GM23338 (cell line): ENCODE measurements around the gene HIVEP3. TPM values are rescaled to one million over a fixed set of nuclear protein-coding genes. Genes with fewer than 3 reads are reported as not detected.

Source experiments
- ATAC-seq: fragments of 200-7000 bp; cut with Tn5 transposase; 3 replicates; pipeline ENCODE4 v1.9.1; 2020
- DNase-seq: peaks from one replicate; pipeline ENCODE4 v3.0.0-alpha.2; 2015; ENCODE audit warnings: low spot score
- H2AFZ ChIP-seq: fragments of 200-600 bp; sonication (generic); 2 replicates; pipeline ENCODE4 v1.8.0; 2016; ENCODE audit warnings: antibody characterized with exemption, mild to moderate bottlenecking, moderate library complexity
- H3F3A ChIP-seq: fragments of 200-600 bp; sonication (generic); replicated peaks from 2 replicates; pipeline ENCODE4 v1.8.0; 2017; ENCODE audit warnings: antibody characterized with exemption, mixed run types, low read depth
- H3K27ac ChIP-seq: fragments of 200-600 bp; sonication (generic); 2 replicates; pipeline ENCODE4 v1.6.1; 2016; ENCODE audit warnings: low read depth
- H3K27me3 ChIP-seq: fragments of 200-600 bp; sonication (generic); 2 replicates; pipeline ENCODE4 v1.8.0; 2016; ENCODE audit warnings: mild to moderate bottlenecking, mixed run types, moderate library complexity; ENCODE audit not compliant: insufficient read depth
- H3K36me3 ChIP-seq: fragments of 200-600 bp; sonication (generic); 2 replicates; pipeline ENCODE4 v1.8.0; 2016; ENCODE audit warnings: mild to moderate bottlenecking; ENCODE audit not compliant: insufficient read depth
- H3K4me1 ChIP-seq: fragments of 200-600 bp; sonication (generic); 2 replicates; pipeline ENCODE4 v1.8.0; 2016; ENCODE audit warnings: mild to moderate bottlenecking, moderate library complexity; ENCODE audit not compliant: insufficient read depth
- H3K4me2 ChIP-seq: fragments of 200-600 bp; sonication (generic); 2 replicates; pipeline ENCODE4 v1.7.1; 2017; ENCODE audit warnings: mixed run types
- H3K4me3 ChIP-seq: fragments of 200-600 bp; sonication (generic); 2 replicates; pipeline ENCODE4 v1.6.1; 2016; ENCODE audit warnings: mixed run types
- H3K79me2 ChIP-seq: fragments of 200-600 bp; sonication (generic); replicated peaks from 2 replicates; pipeline ENCODE4 v1.8.0; 2017; ENCODE audit warnings: mild to moderate bottlenecking; ENCODE audit not compliant: insufficient read depth
- H3K9me2 ChIP-seq: fragments of 200-600 bp; sonication (generic); 2 replicates; pipeline ENCODE4 v1.8.0; 2017; ENCODE audit not compliant: insufficient read depth
- H4K20me1 ChIP-seq: fragments of 200-600 bp; sonication (generic); replicated peaks from 2 replicates; pipeline ENCODE4 v1.8.0; 2017; ENCODE audit warnings: mild to moderate bottlenecking; ENCODE audit not compliant: insufficient read depth
- H3K27ac Mint-ChIP-seq: 2 replicates; pipeline ENCODE4 v1.8.0; 2020; ENCODE audit warnings: inconsistent platforms, mild to moderate bottlenecking, moderate library complexity, mixed read lengths
- H3K27me3 Mint-ChIP-seq: 3 replicates; pipeline ENCODE4 v1.8.0; 2022; ENCODE audit warnings: low read depth, mild to moderate bottlenecking, moderate library complexity, mixed read lengths, inconsistent platforms; ENCODE audit not compliant: insufficient read depth, poor library complexity
- H3K36me3 Mint-ChIP-seq: 3 replicates; pipeline ENCODE4 v1.8.0; 2021; ENCODE audit warnings: low read depth, mild to moderate bottlenecking, inconsistent platforms, moderate library complexity, mixed read lengths
- H3K4me1 Mint-ChIP-seq: 3 replicates; pipeline ENCODE4 v1.8.0; 2020; ENCODE audit warnings: mild to moderate bottlenecking, inconsistent platforms, mixed read lengths
- H3K4me3 Mint-ChIP-seq: 3 replicates; pipeline ENCODE4 v1.8.0; 2021; ENCODE audit warnings: moderate library complexity, mild to moderate bottlenecking, inconsistent platforms, mixed read lengths
- H3K9me3 Mint-ChIP-seq: 3 replicates; pipeline ENCODE4 v1.8.0; 2020; ENCODE audit warnings: moderate library complexity, mild to moderate bottlenecking, inconsistent platforms, mixed read lengths
- CREB1 ChIP-seq: fragments of 250-450 bp; sonication (Bioruptor Pico); IDR thresholded peaks from 2 replicates; pipeline ENCODE4 v1.5.0; 2020; ENCODE audit warnings: low read depth, mild to moderate bottlenecking, moderate library complexity
- EZH2 ChIP-seq: fragments of 200-600 bp; sonication (generic); IDR thresholded peaks from one replicate; pipeline ENCODE4 v1.8.0; 2017; ENCODE audit warnings: antibody characterized with exemption, mild to moderate bottlenecking, low read depth; ENCODE audit not compliant: unreplicated experiment
- EZH2phosphoT487 ChIP-seq: fragments of 200-600 bp; sonication (generic); IDR thresholded peaks from one replicate; pipeline ENCODE4 v1.8.1; 2018; ENCODE audit warnings: antibody characterized with exemption; ENCODE audit not compliant: unreplicated experiment
- JUNB ChIP-seq: IDR thresholded peaks from one replicate; pipeline ENCODE4 v1.6.1; 2016; ENCODE audit warnings: antibody characterized with exemption; ENCODE audit not compliant: unreplicated experiment
- NANOG ChIP-seq: IDR thresholded peaks from 2 replicates; pipeline ENCODE4 v1.6.1; 2016; ENCODE audit warnings: antibody characterized with exemption, borderline replicate concordance
- POLR2AphosphoS5 ChIP-seq: IDR thresholded peaks from 2 replicates; pipeline ENCODE4 v1.6.1; 2016; ENCODE audit warnings: antibody characterized with exemption, low read depth
- STAT1 ChIP-seq: IDR thresholded peaks from one replicate; pipeline ENCODE4 v1.6.1; 2016; ENCODE audit warnings: antibody characterized with exemption; ENCODE audit not compliant: unreplicated experiment
- ZNF114 ChIP-seq: fragments of 250-450 bp; sonication (Bioruptor Pico); IDR thresholded peaks from 2 replicates; pipeline ENCODE4 v1.5.0; 2020; ENCODE audit warnings: mild to moderate bottlenecking, moderate library complexity
- ZNF331 ChIP-seq: fragments of 250-450 bp; sonication (Bioruptor Pico); IDR thresholded peaks from 2 replicates; pipeline ENCODE4 v1.5.0; 2020; ENCODE audit warnings: low read depth, mild to moderate bottlenecking, moderate library complexity
- polyA plus RNA-seq: library from polyadenylated mRNA; unstranded; fragments of >200 nt; fragmentation: Nextera tagmentation; extraction: Ambion mirVana; gene quantifications from 2 replicates; pipeline ENCODE4 v1.2.1, GENCODE V29; 2016
- total RNA-seq: library from RNA; depleted of rRNA; stranded (reverse); fragments of >200 nt; shearing (Covaris generic); gene quantifications from 2 replicates; pipeline ENCODE4 v1.2.3, GENCODE V29; 2014
- TF ChIP-seq, protein P1 (sequence below), 2 experiments: fragments of 200-600 bp in 1 of 2; sonication (generic) in 1 of 2; conservative IDR thresholded peaks; 2 replicates each; pipeline versions ENCODE4 v1.5.1 to v1.6.1; 2016 to 2017; ENCODE audit warnings: antibody characterized with exemption in 2 of 2, low read depth in 2 of 2, mild to moderate bottlenecking in 2 of 2, moderate library complexity in 1 of 2
- TF ChIP-seq, protein P2 (sequence below): IDR thresholded peaks from one replicate; pipeline ENCODE4 v1.6.1; 2018; ENCODE audit warnings: antibody characterized with exemption; ENCODE audit not compliant: unreplicated experiment
- TF ChIP-seq, protein P3 (sequence below): IDR thresholded peaks from 2 replicates; pipeline ENCODE4 v1.6.1; 2016; ENCODE audit warnings: antibody characterized with exemption

The HIVEP3 gene
- total and polyA plus RNA-seq, 2 experiments from 2014 or later: 0.14 to 0.24 TPM

DNA sequence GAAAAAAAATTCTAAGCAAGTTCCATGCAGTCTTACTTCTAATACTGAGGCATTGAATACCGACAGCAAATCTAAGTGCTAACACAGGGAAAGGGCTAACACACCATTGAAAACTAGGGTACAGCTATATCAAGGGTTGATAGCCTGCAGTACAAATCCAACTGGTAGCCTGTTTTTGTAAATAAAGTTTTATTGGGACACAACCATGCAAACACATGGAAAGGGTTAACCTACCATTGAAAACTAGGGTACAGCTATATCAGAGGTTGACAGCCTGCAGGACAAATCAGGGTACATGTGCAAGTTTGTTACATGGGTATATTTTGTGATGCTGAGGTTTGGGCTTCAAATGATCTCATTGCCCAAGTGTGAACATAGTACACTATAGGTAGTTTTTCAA is 212.9 kb downstream of the HIVEP3 start:
- DNase-seq: no peak
- no peaks in the 10 kb centered on the region for H3K9me2 ChIP-seq
- H3K79me2 ChIP-seq: no peaks in the 10 kb centered on the region
- no peaks in the 10 kb centered on the region for H3K36me3 ChIP-seq
- no peak overlapping the region for H3K4me3 ChIP-seq
- no peak overlapping the region for H3K4me3 Mint-ChIP-seq
- no peak overlapping the region for H3K27ac ChIP-seq
- no peak overlapping the region for H3K4me2 ChIP-seq
- no peaks in the 10 kb centered on the region for H3K4me1 ChIP-seq
- no peak overlapping the region for H3K27ac Mint-ChIP-seq
- H4K20me1 ChIP-seq: no peaks in the 10 kb centered on the region
- no peaks in the 10 kb centered on the region for H3F3A ChIP-seq
- no peaks in the 10 kb centered on the region for H3K9me3 Mint-ChIP-seq
- no peak for TF ChIP-seq STAT1
- no peak for TF ChIP-seq EZH2phosphoT487
- TF ChIP-seq, protein P1, sequence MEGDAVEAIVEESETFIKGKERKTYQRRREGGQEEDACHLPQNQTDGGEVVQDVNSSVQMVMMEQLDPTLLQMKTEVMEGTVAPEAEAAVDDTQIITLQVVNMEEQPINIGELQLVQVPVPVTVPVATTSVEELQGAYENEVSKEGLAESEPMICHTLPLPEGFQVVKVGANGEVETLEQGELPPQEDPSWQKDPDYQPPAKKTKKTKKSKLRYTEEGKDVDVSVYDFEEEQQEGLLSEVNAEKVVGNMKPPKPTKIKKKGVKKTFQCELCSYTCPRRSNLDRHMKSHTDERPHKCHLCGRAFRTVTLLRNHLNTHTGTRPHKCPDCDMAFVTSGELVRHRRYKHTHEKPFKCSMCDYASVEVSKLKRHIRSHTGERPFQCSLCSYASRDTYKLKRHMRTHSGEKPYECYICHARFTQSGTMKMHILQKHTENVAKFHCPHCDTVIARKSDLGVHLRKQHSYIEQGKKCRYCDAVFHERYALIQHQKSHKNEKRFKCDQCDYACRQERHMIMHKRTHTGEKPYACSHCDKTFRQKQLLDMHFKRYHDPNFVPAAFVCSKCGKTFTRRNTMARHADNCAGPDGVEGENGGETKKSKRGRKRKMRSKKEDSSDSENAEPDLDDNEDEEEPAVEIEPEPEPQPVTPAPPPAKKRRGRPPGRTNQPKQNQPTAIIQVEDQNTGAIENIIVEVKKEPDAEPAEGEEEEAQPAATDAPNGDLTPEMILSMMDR (conservative IDR thresholded peaks at IDR 0.05; ENCODE audit: low read depth in 2 of 2): no peak
- TF ChIP-seq, protein P2, sequence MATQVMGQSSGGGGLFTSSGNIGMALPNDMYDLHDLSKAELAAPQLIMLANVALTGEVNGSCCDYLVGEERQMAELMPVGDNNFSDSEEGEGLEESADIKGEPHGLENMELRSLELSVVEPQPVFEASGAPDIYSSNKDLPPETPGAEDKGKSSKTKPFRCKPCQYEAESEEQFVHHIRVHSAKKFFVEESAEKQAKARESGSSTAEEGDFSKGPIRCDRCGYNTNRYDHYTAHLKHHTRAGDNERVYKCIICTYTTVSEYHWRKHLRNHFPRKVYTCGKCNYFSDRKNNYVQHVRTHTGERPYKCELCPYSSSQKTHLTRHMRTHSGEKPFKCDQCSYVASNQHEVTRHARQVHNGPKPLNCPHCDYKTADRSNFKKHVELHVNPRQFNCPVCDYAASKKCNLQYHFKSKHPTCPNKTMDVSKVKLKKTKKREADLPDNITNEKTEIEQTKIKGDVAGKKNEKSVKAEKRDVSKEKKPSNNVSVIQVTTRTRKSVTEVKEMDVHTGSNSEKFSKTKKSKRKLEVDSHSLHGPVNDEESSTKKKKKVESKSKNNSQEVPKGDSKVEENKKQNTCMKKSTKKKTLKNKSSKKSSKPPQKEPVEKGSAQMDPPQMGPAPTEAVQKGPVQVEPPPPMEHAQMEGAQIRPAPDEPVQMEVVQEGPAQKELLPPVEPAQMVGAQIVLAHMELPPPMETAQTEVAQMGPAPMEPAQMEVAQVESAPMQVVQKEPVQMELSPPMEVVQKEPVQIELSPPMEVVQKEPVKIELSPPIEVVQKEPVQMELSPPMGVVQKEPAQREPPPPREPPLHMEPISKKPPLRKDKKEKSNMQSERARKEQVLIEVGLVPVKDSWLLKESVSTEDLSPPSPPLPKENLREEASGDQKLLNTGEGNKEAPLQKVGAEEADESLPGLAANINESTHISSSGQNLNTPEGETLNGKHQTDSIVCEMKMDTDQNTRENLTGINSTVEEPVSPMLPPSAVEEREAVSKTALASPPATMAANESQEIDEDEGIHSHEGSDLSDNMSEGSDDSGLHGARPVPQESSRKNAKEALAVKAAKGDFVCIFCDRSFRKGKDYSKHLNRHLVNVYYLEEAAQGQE: no peak
- no peak overlapping the region for H2AFZ ChIP-seq
- ATAC-seq: no peak
- peaks cover 8% of the 10 kb centered on the region for H3K27me3 Mint-ChIP-seq
- no peaks in the 10 kb centered on the region for H3K36me3 Mint-ChIP-seq
- H3K27me3 ChIP-seq: no peaks in the 10 kb centered on the region
- no peaks in the 10 kb centered on the region for H3K4me1 Mint-ChIP-seq

DNA sequence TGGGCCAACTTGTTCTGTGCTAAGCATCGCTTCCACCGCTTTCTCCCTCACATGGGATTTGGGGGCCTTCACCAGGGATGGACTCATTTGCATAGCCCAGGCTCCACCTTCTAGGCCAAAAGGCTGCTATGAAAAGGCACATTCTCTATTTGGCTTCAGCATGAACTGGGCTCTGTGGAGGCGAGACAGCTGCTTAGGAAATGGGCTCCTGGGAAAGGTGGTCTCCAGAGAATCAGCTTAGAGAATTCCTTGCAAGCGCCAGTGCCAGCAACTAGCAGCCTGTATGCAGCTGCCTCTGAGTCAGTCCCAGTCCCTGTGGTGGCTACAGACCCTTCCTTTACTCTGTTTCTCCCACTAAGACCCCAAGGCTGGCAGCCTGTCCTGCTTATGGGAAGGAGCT is 214.5 kb downstream of the HIVEP3 start:
- peaks cover 5% of the 10 kb centered on the region for H3K27me3 Mint-ChIP-seq
- no peaks in the 10 kb centered on the region for H3K27me3 ChIP-seq
- H3K4me3 ChIP-seq: no peak overlapping the region
- no peak overlapping the region for H3K4me3 Mint-ChIP-seq
- no peaks in the 10 kb centered on the region for H4K20me1 ChIP-seq
- H3K36me3 ChIP-seq: no peaks in the 10 kb centered on the region
- H3K9me3 Mint-ChIP-seq: no peaks in the 10 kb centered on the region
- TF ChIP-seq, protein P2: no peak
- TF ChIP-seq STAT1 (no peak), ZNF114 (CRISPR knock-in tag) (no peak), NANOG (no peak), EZH2 (no peak), JUNB (no peak), ZNF331 (CRISPR knock-in tag) (no peak), CREB1 (CRISPR knock-in tag) (no peak), POLR2AphosphoS5 (no peak)
- TF ChIP-seq, protein P1 (conservative IDR thresholded peaks at IDR 0.05; ENCODE audit: low read depth in 2 of 2): no peak
- TF ChIP-seq, protein P3, sequence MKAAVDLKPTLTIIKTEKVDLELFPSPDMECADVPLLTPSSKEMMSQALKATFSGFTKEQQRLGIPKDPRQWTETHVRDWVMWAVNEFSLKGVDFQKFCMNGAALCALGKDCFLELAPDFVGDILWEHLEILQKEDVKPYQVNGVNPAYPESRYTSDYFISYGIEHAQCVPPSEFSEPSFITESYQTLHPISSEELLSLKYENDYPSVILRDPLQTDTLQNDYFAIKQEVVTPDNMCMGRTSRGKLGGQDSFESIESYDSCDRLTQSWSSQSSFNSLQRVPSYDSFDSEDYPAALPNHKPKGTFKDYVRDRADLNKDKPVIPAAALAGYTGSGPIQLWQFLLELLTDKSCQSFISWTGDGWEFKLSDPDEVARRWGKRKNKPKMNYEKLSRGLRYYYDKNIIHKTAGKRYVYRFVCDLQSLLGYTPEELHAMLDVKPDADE: no peak
- DNase-seq (no peak), ATAC-seq (no peak)
- no peak overlapping the region for H3K4me2 ChIP-seq
- no peaks in the 10 kb centered on the region for H3K79me2 ChIP-seq
- no peak overlapping the region for H3K27ac ChIP-seq
- H3F3A ChIP-seq: no peaks in the 10 kb centered on the region
- H3K4me1 ChIP-seq: no peaks in the 10 kb centered on the region
- H3K36me3 Mint-ChIP-seq: no peaks in the 10 kb centered on the region
- no peaks in the 10 kb centered on the region for H3K4me1 Mint-ChIP-seq
- no peaks in the 10 kb centered on the region for H3K9me2 ChIP-seq
- no peak overlapping the region for H2AFZ ChIP-seq
- no peak overlapping the region for H3K27ac Mint-ChIP-seq
